ENCODE results near the gene FAM167B. TPM values are rescaled to one million over a fixed set of nuclear protein-coding genes. Genes with fewer than 3 reads are reported as not detected.

Gene FAM167B
- polyA plus RNA-seq, 2 of the 4 experiments (the other 2 are of a cell fraction): 0.53 to 2.0 TPM

- no peaks in the 10 kb centered on the region for H3K9me3 ChIP-seq
- WGBS (ENCODE audit: missing lambda C conversion rate): 89% methylated on average over 16 of the region's 25 CpGs
- TF ChIP-seq JUNB (IDR thresholded peaks at IDR 0.05): no peak
- no peak for TF ChIP-seq HMGXB4 (CRISPR knock-in tag; IDR thresholded peaks at IDR 0.05; ENCODE audit: borderline replicate concordance)
- no peak within 1 kb of the TSS for H3K27ac ChIP-seq
- CTCF ChIA-PET: interaction anchor here (0.9 to 7.7 kb wide), 4 partner anchors 10 to 41 kb away, joined by 3 to 96 read pairs (median 6); no protein-coding TSS in a partner anchor
- ATAC-seq (no peak), DNase-seq (ENCODE audit: low read depth in 1 of 2, low spot score in 1 of 2) (no peak), FAIRE-seq (no peak)
- no peak within 1 kb of the TSS for H3K4me3 ChIP-seq
- H3K4me2 ChIP-seq: no peak within 1 kb of the TSS
- POLR2A ChIA-PET: interaction anchor here (0.6 kb wide), 1 partner anchor 40 kb away, joined by 8 read pairs; no protein-coding TSS in a partner anchor
- H3K4me1 ChIP-seq: peaks cover 3% of the 10 kb centered on the region; the same call in 1 of the 3 replicates
These were observed 4.1 kb downstream of the FAM167B start, which contains the start of gene LCK for GRCh38 chr1:32250893-32251716. LCK (plus strand) TSS chr1:32251265; CDS start chr1:32274330, 23,065 bp downstream.

- no peak for FAIRE-seq
- ATAC-seq: no peak
- Histone ChIP-seq H3K9me3 (no peaks in the 10 kb centered on the region), H3K27ac (no peak overlapping the region), H3K4me1 (no peaks in the 10 kb centered on the region), H3K4me3 (no peak overlapping the region), H3K4me2 (no peak overlapping the region)
- POLR2A ChIA-PET: no interaction called here
- CTCF ChIA-PET: interaction anchor here (0.6 to 2.2 kb wide), 6 partner anchors 9 to 1167 kb away, joined by 3 to 7 read pairs (median 4); partner anchors contain the start of gene FAM167B
- TF ChIP-seq HOXB5 (CRISPR knock-in tag; IDR thresholded peaks at IDR 0.05) (no peak), KDM5A (IDR thresholded peaks at IDR 0.05) (no peak), ESRRA (IDR thresholded peaks at IDR 0.05; ENCODE audit: borderline replicate concordance, low read length) (no peak), BHLHE40 (IDR thresholded peaks at IDR 0.05; ENCODE audit: low read depth, low read length) (no peak), CHD2 (IDR thresholded peaks at IDR 0.05; ENCODE audit: low read length, partially characterized antibody) (no peak), POLR2A (IDR thresholded peaks at IDR 0.05; ENCODE audit: low read length) (no peak), RCOR1 (IDR thresholded peaks at IDR 0.05; ENCODE audit: low read depth, low read length) (no peak), NR3C1 (IDR thresholded peaks at IDR 0.05) (no peak), JUNB (IDR thresholded peaks at IDR 0.05) (no peak), HEYL (CRISPR knock-in tag; IDR thresholded peaks at IDR 0.05) (no peak), FOSB (CRISPR knock-in tag; IDR thresholded peaks at IDR 0.05) (no peak), RAD21 (conservative IDR thresholded peaks at IDR 0.05 in 1 of 2, IDR thresholded peaks at IDR 0.05 in 1 of 2) (no peak), GATA3 (IDR thresholded peaks at IDR 0.05; ENCODE audit: borderline replicate concordance) (no peak), KDM1A (IDR thresholded peaks at IDR 0.05; ENCODE audit: low read depth) (no peak)
- TF ChIP-seq, protein P1, sequence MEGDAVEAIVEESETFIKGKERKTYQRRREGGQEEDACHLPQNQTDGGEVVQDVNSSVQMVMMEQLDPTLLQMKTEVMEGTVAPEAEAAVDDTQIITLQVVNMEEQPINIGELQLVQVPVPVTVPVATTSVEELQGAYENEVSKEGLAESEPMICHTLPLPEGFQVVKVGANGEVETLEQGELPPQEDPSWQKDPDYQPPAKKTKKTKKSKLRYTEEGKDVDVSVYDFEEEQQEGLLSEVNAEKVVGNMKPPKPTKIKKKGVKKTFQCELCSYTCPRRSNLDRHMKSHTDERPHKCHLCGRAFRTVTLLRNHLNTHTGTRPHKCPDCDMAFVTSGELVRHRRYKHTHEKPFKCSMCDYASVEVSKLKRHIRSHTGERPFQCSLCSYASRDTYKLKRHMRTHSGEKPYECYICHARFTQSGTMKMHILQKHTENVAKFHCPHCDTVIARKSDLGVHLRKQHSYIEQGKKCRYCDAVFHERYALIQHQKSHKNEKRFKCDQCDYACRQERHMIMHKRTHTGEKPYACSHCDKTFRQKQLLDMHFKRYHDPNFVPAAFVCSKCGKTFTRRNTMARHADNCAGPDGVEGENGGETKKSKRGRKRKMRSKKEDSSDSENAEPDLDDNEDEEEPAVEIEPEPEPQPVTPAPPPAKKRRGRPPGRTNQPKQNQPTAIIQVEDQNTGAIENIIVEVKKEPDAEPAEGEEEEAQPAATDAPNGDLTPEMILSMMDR (IDR thresholded peaks at IDR 0.05): no peak
- DNase-seq (ENCODE audit: low read depth in 1 of 2, low spot score in 1 of 2): no peak
- WGBS (ENCODE audit: missing lambda C conversion rate): 67% methylated on average over 10 of the region's 10 CpGs
These were observed 8.3 kb downstream of the FAM167B start for GRCh38 chr1:32255072-32256071.
